ENCODE results near the gene LAMC2.

GRCh38 chr1:183193963-183194525 lies 8.0 kb downstream of the LAMC2 start:
- TF ChIP-seq POLR2A (IDR thresholded peaks at IDR 0.05) (no peak), CTCF (IDR thresholded peaks at IDR 0.05) (no peak), POLR2AphosphoS5 (IDR thresholded peaks at IDR 0.05) (no peak)
